Left ventricle myocardium inferior (tissue), 1 donor: ENCODE measurements around the gene ZNF236. TPM values are rescaled to one million over a fixed set of nuclear protein-coding genes. Genes with fewer than 3 reads are reported as not detected.

Source experiments
- DNase-seq: peaks from one replicate; pipeline ENCODE4 v3.0.0-alpha.2; 2020
- H3K27ac ChIP-seq: fragments of 200-600 bp; replicated peaks from 2 replicates; pipeline ENCODE4 v1.8.0; 2021
- H3K27me3 ChIP-seq: fragments of 200-600 bp; 2 replicates; pipeline ENCODE4 v1.8.0; 2021; ENCODE audit warnings: low read depth
- H3K36me3 ChIP-seq: fragments of 200-600 bp; 2 replicates; pipeline ENCODE4 v1.8.0; 2021
- H3K4me1 ChIP-seq: fragments of 200-600 bp; 2 replicates; pipeline ENCODE4 v1.8.0; 2021
- H3K4me3 ChIP-seq: fragments of 200-600 bp; 2 replicates; pipeline ENCODE4 v1.8.0; 2021; ENCODE audit warnings: mild to moderate bottlenecking, moderate library complexity
- H3K9me3 ChIP-seq: fragments of 200-600 bp; replicated peaks from 2 replicates; pipeline ENCODE4 v1.8.0; 2021
- intact Hi-C: fragments of 100-400 bp; cut with micrococcal nuclease; formaldehyde crosslinking; loops from one replicate; pipeline ENCODE4 v1.11.0; 2022
- total RNA-seq: library from RNA; stranded (reverse); fragmentation: NEBNext Ultra II Directional; extraction: Animal tissue kit (Norgen Biotek cat#: 25700); gene quantifications from one replicate; pipeline ENCODE4 v1.2.1, GENCODE V29; 2021
- TF ChIP-seq, protein P1 (sequence below): fragments of 200-600 bp; IDR thresholded peaks from 2 replicates; pipeline ENCODE4 v1.8.0; 2021; ENCODE audit warnings: antibody characterized with exemption, mild to moderate bottlenecking, borderline replicate concordance
- donor health status: DM: no; HTN: yes; CAD: no; lungs with severe emphysema.

Gene ZNF236
- total RNA-seq, 1 donor from 2014 or later: 10.6 TPM

DNA sequence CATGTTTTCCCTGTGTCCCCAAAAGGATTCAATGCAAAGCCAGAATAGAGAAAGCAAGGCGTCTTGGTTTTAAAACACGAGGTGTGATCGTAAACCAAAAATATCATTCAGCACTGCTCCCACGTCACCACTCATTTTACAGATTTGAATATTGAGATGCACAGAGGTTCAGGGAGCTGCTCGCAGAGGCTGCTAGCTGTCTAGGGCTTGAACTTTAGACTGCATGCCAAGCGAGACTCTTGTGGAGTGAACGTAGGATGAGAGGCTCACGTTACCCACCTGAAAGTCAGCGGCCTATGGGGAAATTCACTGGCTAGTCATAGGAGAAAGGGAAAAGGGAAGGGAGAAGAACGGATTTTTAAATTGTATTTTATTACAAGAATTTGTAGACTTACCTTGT lies 180.1 kb downstream of the ZNF236 start:
- DNase-seq: no peak
- H3K27me3 ChIP-seq: no peaks in the 10 kb centered on the region
- no peak overlapping the region for H3K4me3 ChIP-seq
- H3K36me3 ChIP-seq: no peaks in the 10 kb centered on the region
- H3K4me1 ChIP-seq: peaks cover 7% of the 10 kb centered on the region
- TF ChIP-seq, protein P1, sequence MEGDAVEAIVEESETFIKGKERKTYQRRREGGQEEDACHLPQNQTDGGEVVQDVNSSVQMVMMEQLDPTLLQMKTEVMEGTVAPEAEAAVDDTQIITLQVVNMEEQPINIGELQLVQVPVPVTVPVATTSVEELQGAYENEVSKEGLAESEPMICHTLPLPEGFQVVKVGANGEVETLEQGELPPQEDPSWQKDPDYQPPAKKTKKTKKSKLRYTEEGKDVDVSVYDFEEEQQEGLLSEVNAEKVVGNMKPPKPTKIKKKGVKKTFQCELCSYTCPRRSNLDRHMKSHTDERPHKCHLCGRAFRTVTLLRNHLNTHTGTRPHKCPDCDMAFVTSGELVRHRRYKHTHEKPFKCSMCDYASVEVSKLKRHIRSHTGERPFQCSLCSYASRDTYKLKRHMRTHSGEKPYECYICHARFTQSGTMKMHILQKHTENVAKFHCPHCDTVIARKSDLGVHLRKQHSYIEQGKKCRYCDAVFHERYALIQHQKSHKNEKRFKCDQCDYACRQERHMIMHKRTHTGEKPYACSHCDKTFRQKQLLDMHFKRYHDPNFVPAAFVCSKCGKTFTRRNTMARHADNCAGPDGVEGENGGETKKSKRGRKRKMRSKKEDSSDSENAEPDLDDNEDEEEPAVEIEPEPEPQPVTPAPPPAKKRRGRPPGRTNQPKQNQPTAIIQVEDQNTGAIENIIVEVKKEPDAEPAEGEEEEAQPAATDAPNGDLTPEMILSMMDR: no peak
- H3K9me3 ChIP-seq: no peaks in the 10 kb centered on the region
- intact Hi-C loops: loop anchor here (5.0 kb wide), 2 partner anchors 55 to 210 kb away; no protein-coding TSS in a partner anchor
- H3K27ac ChIP-seq: no peak overlapping the region

DNA sequence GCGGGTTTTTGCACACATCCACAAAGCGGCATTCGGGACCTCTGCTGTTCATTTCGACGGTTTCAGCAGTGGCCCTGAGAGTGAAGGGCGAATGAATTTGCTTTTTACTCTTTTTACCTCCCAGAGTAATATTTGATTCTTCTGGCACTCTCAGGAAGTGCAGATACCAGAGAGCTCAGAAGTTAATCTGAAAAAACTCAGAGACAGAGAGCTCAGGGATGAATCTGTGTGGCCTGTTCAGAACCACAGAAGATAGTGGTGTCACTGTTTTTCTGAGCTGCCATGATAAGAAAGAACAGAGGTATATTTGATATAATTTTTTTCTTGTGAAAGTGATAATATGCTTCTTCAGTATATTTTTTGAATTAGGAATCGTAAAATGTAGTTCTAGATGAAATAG lies 181.0 kb downstream of the ZNF236 start:
- Histone ChIP-seq H3K36me3 (no peaks in the 10 kb centered on the region), H3K27me3 (no peaks in the 10 kb centered on the region), H3K9me3 (no peaks in the 10 kb centered on the region), H3K4me1 (peaks cover 14% of the 10 kb centered on the region), H3K27ac (no peak overlapping the region), H3K4me3 (no peak overlapping the region)
- DNase-seq: no peak
- intact Hi-C loops: loop anchor here (5.0 kb wide), 2 partner anchors 54 to 209 kb away; no protein-coding TSS in a partner anchor
- TF ChIP-seq, protein P1: no peak

DNA sequence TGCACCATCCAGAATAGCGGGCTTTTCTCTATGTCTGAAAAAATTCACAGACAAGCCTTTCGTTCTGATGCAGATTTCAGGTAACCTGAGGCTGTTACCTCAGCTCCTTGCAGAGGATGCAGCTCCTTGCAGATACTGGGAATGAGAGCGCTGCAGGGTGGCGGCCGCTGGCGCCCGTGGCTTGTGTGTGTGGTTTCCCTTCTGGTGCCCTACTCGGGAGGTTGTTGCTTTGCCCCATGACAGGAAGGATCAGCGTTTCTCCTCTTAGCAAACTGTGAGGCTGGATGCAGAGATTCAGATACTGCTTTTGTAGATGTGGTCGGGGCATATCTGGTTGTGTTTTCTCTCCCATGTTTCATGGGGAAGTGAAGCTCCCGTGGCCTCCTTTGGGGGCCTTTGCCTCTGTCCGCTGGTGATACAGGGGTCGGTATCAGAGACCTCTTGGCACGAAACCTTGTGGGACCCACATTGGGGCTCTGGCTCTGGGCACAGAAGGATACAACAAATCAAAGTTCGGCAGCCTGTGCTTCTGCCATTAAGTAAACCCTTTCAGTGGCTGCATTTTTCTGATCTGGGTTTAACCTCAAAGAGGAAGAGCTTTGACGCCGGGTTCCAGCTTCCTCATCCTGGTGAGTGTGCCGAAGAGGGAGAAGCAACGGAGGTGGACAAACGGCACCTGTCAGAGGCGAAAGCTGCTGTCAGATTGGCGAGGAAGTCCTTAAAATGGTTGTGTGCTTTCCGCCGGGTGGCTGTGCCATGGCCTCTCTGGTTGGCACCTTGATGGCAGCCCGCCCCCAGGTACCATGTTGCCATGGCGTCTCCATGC lies 182.4 kb downstream of the ZNF236 start:
- no peaks in the 10 kb centered on the region for H3K9me3 ChIP-seq
- DNase-seq: no peak
- H3K4me1 ChIP-seq: peaks cover 28% of the 10 kb centered on the region
- H3K27ac ChIP-seq: peak overlapping the region; percentile 38
- intact Hi-C loops: loop anchor here (5.0 kb wide), 2 partner anchors 53 to 208 kb away; no protein-coding TSS in a partner anchor
- TF ChIP-seq, protein P1: no peak
- no peaks in the 10 kb centered on the region for H3K27me3 ChIP-seq
- no peaks in the 10 kb centered on the region for H3K36me3 ChIP-seq
- H3K4me3 ChIP-seq: no peak overlapping the region

DNA sequence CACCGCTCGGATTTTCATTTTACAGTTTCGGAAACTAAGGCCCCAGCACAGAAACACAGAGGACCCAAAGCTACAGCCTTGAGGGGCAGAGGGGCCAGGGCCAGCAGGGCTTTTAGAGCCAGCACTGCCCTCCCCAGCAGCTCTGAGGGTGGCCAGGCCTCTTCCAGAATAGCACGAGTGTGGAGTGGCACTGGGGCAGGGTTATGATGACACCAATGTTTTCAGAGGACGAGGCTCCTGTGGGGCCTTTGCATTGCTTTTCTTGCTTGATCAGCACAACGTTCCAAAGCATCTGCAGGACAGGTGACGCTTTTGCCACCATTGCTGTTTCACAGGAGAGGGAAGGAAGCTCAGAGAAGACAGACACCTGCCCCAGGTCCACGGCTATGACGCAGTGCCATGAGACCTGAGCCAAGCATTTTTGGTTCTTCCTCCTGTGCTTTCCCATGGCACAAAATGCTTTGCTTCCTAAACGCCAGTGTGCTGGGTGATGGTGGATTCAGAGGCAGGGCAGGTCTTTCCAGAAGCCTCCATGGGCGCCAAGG lies 183.4 kb downstream of the ZNF236 start:
- no peaks in the 10 kb centered on the region for H3K9me3 ChIP-seq
- no peaks in the 10 kb centered on the region for H3K27me3 ChIP-seq
- H3K4me1 ChIP-seq: peaks cover 28% of the 10 kb centered on the region
- peak overlapping the region; percentile 56 for H3K27ac ChIP-seq
- no peaks in the 10 kb centered on the region for H3K36me3 ChIP-seq
- intact Hi-C loops: no loop called here
- DNase-seq: no peak
- TF ChIP-seq, protein P1: no peak
- no peak overlapping the region for H3K4me3 ChIP-seq

DNA sequence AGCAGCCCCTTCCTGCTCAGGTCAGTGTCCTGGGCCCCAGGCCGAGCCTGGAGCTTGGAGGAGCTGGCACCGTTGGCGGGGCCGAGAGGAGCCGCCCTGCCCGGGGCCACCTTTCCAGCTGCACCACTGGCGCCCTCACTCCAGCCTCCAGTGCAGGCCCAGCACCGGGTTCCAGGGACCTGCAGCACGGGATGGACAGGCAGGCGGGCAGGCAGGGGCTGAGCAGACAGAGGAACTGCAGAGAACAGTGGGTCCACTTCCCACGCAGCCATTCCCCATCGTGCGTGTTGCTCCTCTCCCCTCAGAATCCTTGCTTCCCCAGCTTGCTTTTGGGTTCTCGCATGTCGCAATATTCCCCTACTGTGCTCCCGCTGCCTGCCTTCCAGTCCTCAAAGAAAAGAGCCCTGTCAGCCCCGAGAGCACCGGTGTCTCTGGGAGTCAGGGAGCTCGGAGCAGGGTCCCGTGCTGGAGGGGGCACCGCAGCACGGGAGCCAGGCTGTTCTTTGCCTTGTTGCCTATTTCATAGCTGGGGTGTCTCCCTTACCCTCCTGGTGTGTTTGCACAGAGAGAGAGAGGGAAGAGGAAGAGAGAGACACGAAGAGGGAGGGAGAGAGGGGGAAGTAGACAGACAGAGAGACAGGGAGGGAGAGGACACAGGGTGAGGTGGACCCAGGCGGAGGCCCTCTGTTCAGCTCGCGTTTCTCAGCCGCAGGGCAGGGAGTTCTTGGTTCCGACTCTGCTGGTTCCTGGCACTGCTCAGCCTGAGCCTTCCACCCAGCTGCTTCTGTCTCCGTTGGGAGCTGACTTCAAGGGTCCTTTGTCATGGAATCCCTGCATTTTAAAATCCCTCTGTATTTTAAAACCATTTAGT lies 184.2 kb downstream of the ZNF236 start:
- Histone ChIP-seq H3K4me3 (no peak overlapping the region), H3K9me3 (no peaks in the 10 kb centered on the region), H3K27ac (peak overlapping the region; percentile 56), H3K4me1 (peaks cover 28% of the 10 kb centered on the region), H3K27me3 (no peaks in the 10 kb centered on the region), H3K36me3 (no peaks in the 10 kb centered on the region)
- intact Hi-C loops: no loop called here
- TF ChIP-seq, protein P1: no peak
- DNase-seq: no peak
